Endothelial cell (in vitro differentiated cells): ENCODE measurements around the gene PCDHA10. TPM values are rescaled to one million over a fixed set of nuclear protein-coding genes. Genes with fewer than 3 reads are reported as not detected.

Source experiments
- DNase-seq: peaks from one replicate; pipeline ENCODE4 v3.0.0; 2021; ENCODE audit warnings: low spot score
- H3K27ac Mint-ChIP-seq: one replicate; pipeline ENCODE4 v1.8.0; 2021; ENCODE audit warnings: mixed read lengths, inconsistent platforms; ENCODE audit not compliant: unreplicated experiment
- H3K27me3 Mint-ChIP-seq: one replicate; pipeline ENCODE4 v1.8.0; 2021; ENCODE audit warnings: mild to moderate bottlenecking, moderate library complexity, mixed read lengths, inconsistent platforms; ENCODE audit not compliant: unreplicated experiment
- H3K36me3 Mint-ChIP-seq: one replicate; pipeline ENCODE4 v1.8.0; 2021; ENCODE audit warnings: mild to moderate bottlenecking, low read depth, mixed read lengths, inconsistent platforms; ENCODE audit not compliant: unreplicated experiment
- H3K4me1 Mint-ChIP-seq: one replicate; pipeline ENCODE4 v1.8.0; 2021; ENCODE audit warnings: mild to moderate bottlenecking, mixed read lengths, inconsistent platforms; ENCODE audit not compliant: unreplicated experiment
- H3K4me3 Mint-ChIP-seq: one replicate; pipeline ENCODE4 v1.8.0; 2021; ENCODE audit warnings: mild to moderate bottlenecking, mixed read lengths, inconsistent platforms; ENCODE audit not compliant: unreplicated experiment
- H3K9me3 Mint-ChIP-seq: one replicate; pipeline ENCODE4 v1.8.0; 2021; ENCODE audit warnings: mixed read lengths, inconsistent platforms; ENCODE audit not compliant: unreplicated experiment
- CTCF ChIP-seq: fragments of 200-600 bp; sonication (generic); IDR thresholded peaks from one replicate; pipeline ENCODE4 v1.5.0; 2021; ENCODE audit warnings: antibody characterized with exemption; ENCODE audit not compliant: unreplicated experiment
- total RNA-seq: library from RNA; stranded (reverse); fragmentation: NEBNext Ultra II Directional; extraction: Animal tissue kit (Norgen Biotek cat#: 25700); gene quantifications from one replicate; pipeline ENCODE4 v1.2.1, GENCODE V29; 2021; ENCODE audit not compliant: unreplicated experiment

Gene PCDHA10
- total RNA-seq, 1 donor from 2014 or later, result 16.9 TPM

- Mint-ChIP-seq H3K4me1 (peaks cover 10% of the 10 kb centered on the region), H3K9me3 (no peaks in the 10 kb centered on the region), H3K4me3 (no peak overlapping the region), H3K27me3 (peaks cover 6% of the 10 kb centered on the region), H3K36me3 (peaks cover 30% of the 10 kb centered on the region), H3K27ac (no peak overlapping the region)
- TF ChIP-seq CTCF, result no peak
- no peak for DNase-seq
Measured at GRCh38 chr5:140857177-140857986, 1.7 kb downstream of the PCDHA10 start.

GRCh38 chr5:140857987-140858240 is 2.2 kb downstream of the PCDHA10 start:
- DNase-seq, result no peak
- Mint-ChIP-seq H3K4me1 (peaks cover 10% of the 10 kb centered on the region), H3K4me3 (no peak overlapping the region), H3K36me3 (peaks cover 35% of the 10 kb centered on the region), H3K9me3 (no peaks in the 10 kb centered on the region), H3K27ac (no peak overlapping the region), H3K27me3 (peaks cover 6% of the 10 kb centered on the region)
- TF ChIP-seq CTCF, result no peak

- no peak overlapping the region for H3K27ac Mint-ChIP-seq
- no peaks in the 10 kb centered on the region for H3K9me3 Mint-ChIP-seq
- H3K36me3 Mint-ChIP-seq, result peaks cover 30% of the 10 kb centered on the region
- H3K4me3 Mint-ChIP-seq, result no peak overlapping the region
- DNase-seq, result no peak
- no peak for TF ChIP-seq CTCF
- peaks cover 4% of the 10 kb centered on the region for H3K27me3 Mint-ChIP-seq
- no peaks in the 10 kb centered on the region for H3K4me1 Mint-ChIP-seq
Measured at GRCh38 chr5:140862441-140863295, 7.0 kb downstream of the PCDHA10 start.

- H3K36me3 Mint-ChIP-seq, result peaks cover 11% of the 10 kb centered on the region
- H3K27me3 Mint-ChIP-seq, result peaks cover 2% of the 10 kb centered on the region
- peak; percentile 41 for TF ChIP-seq CTCF
- peak within 1 kb of the TSS; percentile 40 for H3K27ac Mint-ChIP-seq
- peaks cover 12% of the 10 kb centered on the region for H3K4me1 Mint-ChIP-seq
- no peaks in the 10 kb centered on the region for H3K9me3 Mint-ChIP-seq
- peak within 1 kb of the TSS; percentile 93 for H3K4me3 Mint-ChIP-seq
- DNase-seq, result peak; percentile 45
Measured at GRCh38 chr5:140868721-140869554, 13.2 kb downstream of the PCDHA10 start, which contains the start of gene PCDHA11. Gene PCDHA11 (plus strand): TSS chr5:140868957. CDS start chr5:140869104, 147 bp downstream.
